GM12892 (cell line): ENCODE data around the gene TBC1D22A.

Source experiments
- POLR2A ChIP-seq: IDR thresholded peaks from 2 replicates; pipeline ENCODE4 v1.6.1; 2011; ENCODE audit warnings: low read depth, low read length, control low read depth
- TAF1 ChIP-seq: IDR thresholded peaks from 2 replicates; pipeline ENCODE4 v1.6.1; 2011; ENCODE audit warnings: low read depth, mild to moderate bottlenecking, control low read depth, low read length, borderline replicate concordance

DNA sequence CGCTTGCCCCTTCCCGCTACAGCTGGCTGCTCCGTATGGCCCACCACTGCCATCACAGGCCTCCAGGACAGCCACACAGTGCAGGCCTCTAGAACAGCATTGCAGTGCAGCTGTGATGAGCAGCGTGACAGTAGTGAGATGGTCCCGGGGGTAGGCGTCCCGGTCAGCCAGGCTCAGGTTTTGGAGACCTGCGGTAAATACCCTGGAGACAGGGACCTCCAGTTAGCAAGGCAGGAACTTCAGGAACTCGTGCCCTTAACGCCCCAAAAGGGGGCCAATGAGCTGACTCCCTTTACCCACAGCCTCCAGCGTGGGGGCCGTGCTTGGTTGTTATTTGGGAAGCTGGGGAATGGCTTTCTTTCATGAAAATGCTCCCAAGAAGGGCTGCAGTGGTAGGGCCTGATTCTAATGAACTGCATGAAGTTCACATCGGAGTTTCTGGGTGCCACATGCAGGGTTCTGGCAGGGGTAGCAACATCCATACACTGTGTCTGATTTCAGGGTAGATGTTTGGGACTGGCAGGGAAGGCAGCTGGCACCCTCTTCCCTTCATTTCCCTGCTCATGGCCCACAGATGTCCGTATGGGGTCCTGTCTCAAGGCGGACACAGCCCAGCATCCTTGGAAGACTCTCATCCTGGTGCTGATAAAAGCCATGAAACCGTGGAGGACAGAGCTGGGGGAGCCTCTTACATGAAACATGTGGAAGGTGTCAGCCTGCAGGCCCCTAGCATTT is 440.5 kb downstream of the TBC1D22A start:
- TF ChIP-seq TAF1 (no peak), POLR2A (no peak)
